GM13977 (cell line): ENCODE results near the gene PCNP.

Experiments used
- DNase-seq: peaks from one replicate; pipeline ENCODE4 v3.0.0; 2012; ENCODE audit warnings: low spot score
- in situ Hi-C: fragments of 300-500 bp; cut with MboI; formaldehyde crosslinking; loops from one replicate; pipeline ENCODE4 v1.12.0; 2022; ENCODE audit warnings: low sequenced_read_pairs, low pct_unique_long_range_greater_than_20kb, mixed read lengths, inconsistent platforms; ENCODE audit not compliant: unreplicated experiment
- TF ChIP-seq, protein P1 (sequence below): IDR thresholded peaks from 2 replicates; pipeline ENCODE4 v1.5.1; 2012; ENCODE audit warnings: mild to moderate bottlenecking, control low read depth; ENCODE audit not compliant: insufficient read depth; ENCODE audit errors: extremely low read depth, missing control alignments

The PCNP gene

DNA sequence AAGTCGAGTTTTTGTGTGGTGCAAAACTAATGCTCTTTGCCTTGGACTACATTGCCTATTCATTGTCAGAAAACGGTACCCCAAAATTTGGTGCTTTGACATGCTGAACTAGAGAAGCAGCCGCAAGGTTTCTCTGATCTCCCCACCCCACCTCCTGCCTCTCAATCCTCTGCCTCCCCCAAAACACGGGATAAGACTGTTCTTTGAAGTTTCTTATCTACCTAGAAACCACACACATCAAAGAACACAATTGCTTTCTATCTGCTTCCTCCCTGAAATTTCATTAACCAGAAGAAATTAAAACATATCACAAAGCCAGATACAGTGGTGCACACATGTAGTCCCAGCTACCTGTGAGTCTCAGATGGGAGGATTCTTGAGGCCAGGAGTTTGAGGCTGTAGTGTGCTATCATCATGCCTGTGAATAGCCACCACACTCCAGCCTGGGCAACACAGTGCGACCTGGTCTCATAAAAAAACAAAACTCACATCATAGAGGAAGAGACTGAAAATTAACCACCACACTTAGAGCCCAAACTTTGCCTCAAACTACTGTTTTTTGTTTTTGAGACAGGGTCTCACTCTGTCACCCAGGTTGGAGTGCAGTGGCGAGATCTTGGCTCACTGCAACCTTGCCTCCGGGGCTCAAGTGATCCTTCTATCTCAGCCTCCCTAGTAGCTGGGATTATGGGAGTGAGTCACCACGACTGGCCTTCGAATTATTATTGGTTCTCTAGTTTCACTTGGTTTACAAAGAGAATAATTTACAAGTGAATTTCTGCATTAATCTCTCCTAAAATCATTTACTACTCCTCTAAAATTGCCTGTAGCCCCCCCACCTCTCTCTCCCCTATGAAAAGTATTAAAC is 2.7 kb upstream of the PCNP start:
- TF ChIP-seq, protein P1, sequence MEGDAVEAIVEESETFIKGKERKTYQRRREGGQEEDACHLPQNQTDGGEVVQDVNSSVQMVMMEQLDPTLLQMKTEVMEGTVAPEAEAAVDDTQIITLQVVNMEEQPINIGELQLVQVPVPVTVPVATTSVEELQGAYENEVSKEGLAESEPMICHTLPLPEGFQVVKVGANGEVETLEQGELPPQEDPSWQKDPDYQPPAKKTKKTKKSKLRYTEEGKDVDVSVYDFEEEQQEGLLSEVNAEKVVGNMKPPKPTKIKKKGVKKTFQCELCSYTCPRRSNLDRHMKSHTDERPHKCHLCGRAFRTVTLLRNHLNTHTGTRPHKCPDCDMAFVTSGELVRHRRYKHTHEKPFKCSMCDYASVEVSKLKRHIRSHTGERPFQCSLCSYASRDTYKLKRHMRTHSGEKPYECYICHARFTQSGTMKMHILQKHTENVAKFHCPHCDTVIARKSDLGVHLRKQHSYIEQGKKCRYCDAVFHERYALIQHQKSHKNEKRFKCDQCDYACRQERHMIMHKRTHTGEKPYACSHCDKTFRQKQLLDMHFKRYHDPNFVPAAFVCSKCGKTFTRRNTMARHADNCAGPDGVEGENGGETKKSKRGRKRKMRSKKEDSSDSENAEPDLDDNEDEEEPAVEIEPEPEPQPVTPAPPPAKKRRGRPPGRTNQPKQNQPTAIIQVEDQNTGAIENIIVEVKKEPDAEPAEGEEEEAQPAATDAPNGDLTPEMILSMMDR: no peak
- DNase-seq: no peak
- in situ Hi-C loops: no loop called here

DNA sequence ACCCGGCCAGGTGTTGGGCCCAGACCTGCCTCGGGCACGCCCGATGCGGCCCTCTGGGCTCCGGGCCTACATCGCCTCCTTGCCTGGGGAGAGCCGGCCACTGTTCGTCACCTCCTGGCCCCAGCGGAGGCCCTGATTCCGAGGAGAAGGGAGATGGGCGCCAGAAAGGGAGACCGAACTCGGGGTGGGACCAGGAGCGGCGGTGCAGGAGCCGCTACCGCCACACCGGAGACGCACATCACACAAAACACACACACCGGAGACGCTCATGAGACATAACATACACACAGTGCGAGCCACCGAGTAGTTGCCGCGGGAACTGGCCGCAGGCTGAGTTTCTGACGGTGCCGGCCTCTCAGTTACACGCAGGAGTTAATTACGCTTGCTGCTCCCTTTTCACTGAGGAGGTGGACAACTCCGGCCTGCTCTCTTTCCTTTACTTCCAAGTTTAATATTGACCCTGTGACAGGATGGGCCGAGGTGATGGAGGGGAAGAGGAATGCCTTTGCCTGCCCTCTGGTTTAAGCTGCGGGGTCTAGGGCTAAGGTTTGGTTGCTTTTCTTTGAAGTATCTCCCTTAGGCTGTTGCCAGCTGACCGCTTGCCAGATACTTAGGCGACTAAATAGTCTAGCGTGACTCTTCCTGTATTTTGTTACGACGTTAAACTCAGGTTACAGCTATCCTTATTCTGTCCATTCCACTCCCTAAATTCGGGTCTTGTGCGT is 570 bp downstream of the PCNP start:
- in situ Hi-C loops: no loop called here
- TF ChIP-seq, protein P1: no peak
- DNase-seq: peak; percentile 42

DNA sequence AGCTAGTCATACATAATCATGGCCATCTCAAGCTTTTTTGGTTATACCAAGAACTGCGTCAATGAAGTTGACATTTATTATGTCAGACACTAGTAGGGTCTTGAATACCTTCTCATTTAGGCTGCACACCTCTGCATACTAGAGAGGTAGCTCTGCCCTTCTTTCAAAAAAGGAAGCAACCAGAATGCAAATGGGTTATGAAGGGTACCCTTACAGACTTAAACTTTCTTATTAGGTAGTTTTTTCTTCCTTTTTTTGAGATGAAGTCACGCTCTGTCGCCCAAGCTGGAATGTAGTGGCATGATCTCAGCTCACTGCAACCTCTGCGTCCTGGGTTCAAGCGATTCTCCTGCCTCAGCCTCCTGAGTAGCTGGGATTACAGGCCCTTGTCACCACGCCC is 3.3 kb downstream of the PCNP start:
- no peak for DNase-seq
- TF ChIP-seq, protein P1: no peak
- in situ Hi-C loops: no loop called here

DNA sequence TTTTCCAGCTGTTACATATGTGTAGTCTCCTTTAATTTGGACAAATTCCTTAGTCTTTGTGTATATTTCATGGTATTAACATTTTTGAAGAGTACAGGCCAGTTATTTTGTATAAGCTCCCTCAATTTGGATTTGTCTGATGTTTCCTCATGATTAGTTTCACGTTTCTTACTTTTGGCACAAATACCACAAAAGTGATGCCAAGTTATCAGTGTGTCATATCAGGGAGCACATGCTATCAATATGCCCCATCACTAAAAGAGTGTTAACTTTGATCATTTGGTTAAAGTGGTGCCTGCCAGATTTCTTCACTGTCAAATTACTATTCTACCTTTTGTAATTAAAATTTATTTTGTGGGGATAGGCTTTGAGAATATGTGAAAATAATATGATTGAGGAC is 14.6 kb downstream of the PCNP start:
- in situ Hi-C loops: no loop called here
- TF ChIP-seq, protein P1: no peak
- no peak for DNase-seq

DNA sequence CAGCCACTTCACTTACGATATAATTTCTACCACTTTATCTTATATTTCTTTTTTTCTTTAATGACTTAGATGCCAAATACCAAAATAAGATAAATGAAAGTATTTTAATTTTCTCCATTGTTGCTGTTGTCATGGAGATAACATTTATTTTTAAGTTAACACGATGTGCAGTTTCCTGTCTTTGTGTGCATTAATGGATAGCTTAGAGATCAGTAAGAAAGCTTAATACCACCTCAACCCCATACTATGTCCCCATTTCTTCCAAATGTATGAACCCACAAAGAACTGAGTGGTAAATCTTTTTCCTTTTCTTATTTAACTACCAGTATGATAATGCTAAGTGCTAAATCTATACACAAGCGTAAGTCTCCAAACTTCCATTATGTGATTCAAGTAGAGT is 17.1 kb downstream of the PCNP start:
- in situ Hi-C loops: no loop called here
- no peak for DNase-seq
- TF ChIP-seq, protein P1: no peak

DNA sequence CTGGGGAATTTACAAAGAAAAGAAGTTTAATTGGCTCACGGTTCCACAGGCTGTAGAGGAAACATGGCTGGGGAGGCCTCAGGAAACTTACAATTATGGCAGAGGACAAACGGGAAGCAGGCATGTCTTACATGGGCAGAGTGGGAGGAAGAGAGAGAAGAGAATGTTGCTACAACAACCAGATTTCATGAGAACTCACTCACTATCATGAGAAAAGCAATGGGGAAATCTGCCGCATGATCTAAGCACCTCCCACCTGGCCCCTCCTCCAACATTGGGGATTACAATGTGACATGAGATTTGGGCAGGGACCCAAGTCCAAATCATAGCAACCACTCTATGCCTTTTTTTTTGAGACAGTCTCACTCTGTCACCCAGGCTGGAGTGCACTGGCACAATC is 28.8 kb downstream of the PCNP start:
- DNase-seq: no peak
- in situ Hi-C loops: no loop called here

More for the DNA sequence above, 28.8 kb downstream of the PCNP start:
- TF ChIP-seq, protein P1: no peak
